ENCODE results near the gene ST6GAL1. TPM values are rescaled to one million over a fixed set of nuclear protein-coding genes. Genes with fewer than 3 reads are reported as not detected.

ST6GAL1 gene
- total and polyA plus RNA-seq, 2 of the 4 experiments (the other 2 are of a cell fraction) = 1.4 to 2.9 TPM

GRCh38 chr3:187125319-187126031, 195.1 kb downstream of the ST6GAL1 start:
- H3K9me1 ChIP-seq (ENCODE audit: insufficient read depth, low read length) = no peaks in the 10 kb centered on the region; the same call in 1 of the 2 replicates
- in situ Hi-C loops (cut with MboI; ENCODE audit: low sequenced_read_pairs) = no loop called here
- H2BK20ac ChIP-seq (ENCODE audit: low read depth, low read length) = no peak overlapping the region
- no peak for ATAC-seq (ENCODE audit: low read depth)
- no peak overlapping the region for H3K14ac ChIP-seq (replicated peaks; ENCODE audit: low read depth, low read length)
- H2AFZ ChIP-seq (replicated peaks; ENCODE audit: low read length, poor library complexity) = no peak overlapping the region
- no peak overlapping the region for H3K9ac ChIP-seq (ENCODE audit: low read depth, low read length)
- no peak overlapping the region for H3K23ac ChIP-seq (ENCODE audit: low read depth, low read length)
- BruUV-seq (replicated peaks) = no TSS peak
- dilution Hi-C loops (cut with HindIII; ENCODE audit: low sequenced_read_pairs, unreplicated experiment) = no loop called here
- H3K27ac ChIP-seq (ENCODE audit: insufficient read depth, low read length) = no peak overlapping the region
- no peak overlapping the region for H2BK15ac ChIP-seq (ENCODE audit: low read depth, low read length)
- intact Hi-C loops (cut with micrococcal nuclease) = no loop called here
- ChIA-PET POLR2A (ENCODE audit: unreplicated experiment) (no interaction called here), CTCF (no interaction called here)
- no peak for DNase-seq
- no peak overlapping the region for H3K4me2 ChIP-seq (ENCODE audit: low read depth, low read length)
- no CpG with 5 or more reads among the region's 6 CpGs for WGBS, 2 experiments (ENCODE audit: extremely low coverage in 2 of 2, insufficient read length in 1 of 2)
- no peaks in the 10 kb centered on the region for H3K27me3 ChIP-seq (ENCODE audit: control insufficient read depth, insufficient read depth, low read length)
- no peak overlapping the region for H3K18ac ChIP-seq (ENCODE audit: low read depth, low read length)
- no peaks in the 10 kb centered on the region for H3K9me3 ChIP-seq (ENCODE audit: control insufficient read depth, insufficient read depth, low read length)
- H3K36me3 ChIP-seq (ENCODE audit: control insufficient read depth, insufficient read depth, low read length) = no peaks in the 10 kb centered on the region
- no peak overlapping the region for H3K56ac ChIP-seq (ENCODE audit: extremely low read depth, insufficient read depth, low read length)
- H4K5ac ChIP-seq (ENCODE audit: low read depth, low read length) = no peak overlapping the region
- no peak overlapping the region for H2BK5ac ChIP-seq (ENCODE audit: low read depth, low read length, poor library complexity, severe bottlenecking)
- no peaks in the 10 kb centered on the region for H3K4me1 ChIP-seq (ENCODE audit: control insufficient read depth, insufficient read depth, low read length)
- H2AK5ac ChIP-seq (ENCODE audit: low read depth, low read length) = no peak overlapping the region
- H2BK120ac ChIP-seq (ENCODE audit: low read depth, low read length) = no peak overlapping the region
- H4K91ac ChIP-seq (ENCODE audit: insufficient read depth, low read depth, low read length) = no peak overlapping the region
- peaks cover 14 to 16% of the 10 kb centered on the region in 2 experiments for H3K79me1 ChIP-seq (ENCODE audit: low read depth in 1 of 2, low read length in 2 of 2)
- H3K4ac ChIP-seq (ENCODE audit: low read depth, low read length) = no peak overlapping the region
- TF ChIP-seq, protein P1, sequence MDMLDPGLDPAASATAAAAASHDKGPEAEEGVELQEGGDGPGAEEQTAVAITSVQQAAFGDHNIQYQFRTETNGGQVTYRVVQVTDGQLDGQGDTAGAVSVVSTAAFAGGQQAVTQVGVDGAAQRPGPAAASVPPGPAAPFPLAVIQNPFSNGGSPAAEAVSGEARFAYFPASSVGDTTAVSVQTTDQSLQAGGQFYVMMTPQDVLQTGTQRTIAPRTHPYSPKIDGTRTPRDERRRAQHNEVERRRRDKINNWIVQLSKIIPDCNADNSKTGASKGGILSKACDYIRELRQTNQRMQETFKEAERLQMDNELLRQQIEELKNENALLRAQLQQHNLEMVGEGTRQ (IDR thresholded peaks at IDR 0.05; ENCODE audit: low read depth, low read length) = no peak
- TF ChIP-seq POLR2A (IDR thresholded peaks at IDR 0.05; ENCODE audit: low read depth, low read length) (no peak), CHD1 (IDR thresholded peaks at IDR 0.05; ENCODE audit: low read depth, low read length) (no peak), FOS (IDR thresholded peaks at IDR 0.05; ENCODE audit: low read depth, low read length) (no peak), RFX5 (IDR thresholded peaks at IDR 0.05; ENCODE audit: low read depth, low read length) (no peak), ELK1 (IDR thresholded peaks at IDR 0.05; ENCODE audit: borderline replicate concordance, low read depth, low read length) (no peak), RCOR1 (IDR thresholded peaks at IDR 0.05; ENCODE audit: insufficient replicate concordance, low read length) (no peak), RAD21 (IDR thresholded peaks at IDR 0.05; ENCODE audit: low read length) (no peak), MAFK (IDR thresholded peaks at IDR 0.05; ENCODE audit: low read depth, low read length) (no peak), MAZ (IDR thresholded peaks at IDR 0.05; ENCODE audit: borderline replicate concordance, low read depth, low read length) (no peak)
- H2AK9ac ChIP-seq (replicated peaks; ENCODE audit: low read depth, low read length, poor library complexity) = no peak overlapping the region
- no peak overlapping the region for H4K8ac ChIP-seq (ENCODE audit: low read depth in 2 of 2, low read length in 2 of 2)
- no peaks in the 10 kb centered on the region for H4K20me1 ChIP-seq (ENCODE audit: insufficient read depth, low read length)
- H3K4me3 ChIP-seq (ENCODE audit: insufficient read depth, low read depth, low read length) = no peak overlapping the region
